Uterus (tissue), 2 donors: Measurements from ENCODE around the gene FGF3.

Source experiments
- CTCF ChIP-seq, 4 experiments: fragments of 200-600 bp in 2 of 4; fragments of 450-650 bp in 2 of 4; sonication (generic) in 2 of 4; IDR thresholded peaks; one replicate each; pipeline ENCODE4 v1.5.1; 2016 to 2019; ENCODE audit warnings: antibody characterized with exemption in 4 of 4, mild to moderate bottlenecking in 2 of 4, moderate library complexity in 1 of 4
- POLR2A ChIP-seq, 2 donors: fragments of 450-650 bp; IDR thresholded peaks; one replicate each; pipeline ENCODE4 v1.6.1; 2016; ENCODE audit warnings: antibody characterized with exemption in 2 of 2, mild to moderate bottlenecking in 1 of 2, moderate library complexity in 1 of 2

DNA sequence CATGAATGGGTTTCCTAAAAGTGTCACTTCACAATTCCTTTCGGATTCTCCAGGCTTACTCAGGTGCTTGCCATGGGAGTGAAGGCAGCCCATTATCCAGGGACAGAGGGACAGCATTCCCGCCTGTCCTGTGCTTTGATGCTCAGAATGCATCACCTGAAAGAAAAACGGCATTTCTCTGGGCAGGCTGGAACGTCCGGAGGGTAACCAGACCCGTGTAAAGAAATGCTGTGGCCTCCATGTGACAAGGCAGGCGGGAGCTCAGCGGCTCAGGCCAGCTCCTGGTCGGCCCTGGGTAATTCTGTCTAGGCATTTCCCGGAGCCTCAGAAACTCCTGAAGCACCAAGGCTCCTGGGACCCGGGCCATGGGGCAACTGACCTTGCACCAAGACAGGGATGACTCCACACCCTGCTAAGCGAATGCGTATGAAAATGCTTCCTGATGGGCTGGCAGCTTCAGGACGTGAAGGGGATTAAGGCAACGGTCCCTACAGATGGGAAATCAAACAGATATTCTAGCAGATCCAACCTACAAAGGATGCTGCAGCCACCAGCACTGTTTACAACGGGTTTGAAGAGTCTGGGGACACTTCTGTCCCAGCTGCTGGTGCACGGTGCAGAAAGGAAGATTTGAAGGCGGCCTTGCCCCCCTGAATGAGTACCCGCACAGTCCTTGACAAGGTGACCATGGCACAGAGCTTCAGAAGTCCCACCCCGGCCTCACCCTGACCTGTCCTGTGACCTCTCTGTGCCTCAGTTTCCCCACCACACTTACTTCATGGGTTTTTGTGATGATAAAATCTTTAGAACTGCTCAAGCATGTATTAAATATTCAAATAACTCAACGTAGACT is 13.6 kb upstream of the FGF3 start:
- TF ChIP-seq POLR2A (IDR thresholded peaks at IDR 0.05) (no peak), CTCF (IDR thresholded peaks at IDR 0.05) (no peak)
